Glomerular visceral epithelial cell (primary cell): Measurements from ENCODE around the gene MB21D2.
"Not testable (repeated sequence)": the region's sequence is repeated elsewhere in the genome, so short reads cannot be mapped to it uniquely, and the experiment has no call there.

Source experiments
- DNase-seq: peaks from one replicate; pipeline ENCODE4 v3.0.0-alpha.2; 2016; ENCODE audit errors: extremely low spot score

The MB21D2 gene

GRCh38 chr3:192917404-192918274 is at the start of gene MB21D2:
TSS of gene MB21D2 (minus strand) at chr3:192917856. CDS start at chr3:192917840, 16 bp downstream.
- DNase-seq: peak; percentile 91

GRCh38 chr3:192964959-192965719 is 47.5 kb upstream of the MB21D2 start:
- not testable (repeated sequence) for DNase-seq

- DNase-seq: no peak
Measured at GRCh38 chr3:192959773-192960172, 42.1 kb upstream of the MB21D2 start.

- no peak for DNase-seq
Measured at GRCh38 chr3:192958219-192958872, 40.7 kb upstream of the MB21D2 start.

- peak; percentile 50 for DNase-seq
Measured at GRCh38 chr3:192957441-192958021, 39.9 kb upstream of the MB21D2 start.

GRCh38 chr3:192953926-192954325 is 36.3 kb upstream of the MB21D2 start:
- no peak for DNase-seq

- no peak for DNase-seq
Measured at GRCh38 chr3:192947421-192947820, 29.8 kb upstream of the MB21D2 start.

GRCh38 chr3:192943393-192943792 is 25.7 kb upstream of the MB21D2 start:
- no peak for DNase-seq

- no peak for DNase-seq
Measured at GRCh38 chr3:192942625-192943024, 25.0 kb upstream of the MB21D2 start.

- no peak for DNase-seq
Measured at GRCh38 chr3:192940129-192940528, 22.5 kb upstream of the MB21D2 start.

- no peak for DNase-seq
Measured at GRCh38 chr3:192935441-192935840, 17.8 kb upstream of the MB21D2 start.

- DNase-seq: no peak
Measured at GRCh38 chr3:192933779-192934460, 16.3 kb upstream of the MB21D2 start.

GRCh38 chr3:192933259-192933658 is 15.6 kb upstream of the MB21D2 start:
- no peak for DNase-seq

- DNase-seq: no peak
Measured at GRCh38 chr3:192931825-192932224, 14.2 kb upstream of the MB21D2 start.

GRCh38 chr3:192930577-192930976 is 12.9 kb upstream of the MB21D2 start:
- DNase-seq: peak; percentile 24

GRCh38 chr3:192929755-192930547 is 12.3 kb upstream of the MB21D2 start:
- DNase-seq: no peak

- DNase-seq: no peak
Measured at GRCh38 chr3:192929146-192929545, 11.5 kb upstream of the MB21D2 start.

GRCh38 chr3:192928720-192929119 is 11.1 kb upstream of the MB21D2 start:
- no peak for DNase-seq

- DNase-seq: no peak
Measured at GRCh38 chr3:192928016-192928415, 10.4 kb upstream of the MB21D2 start.

- no peak for DNase-seq
Measured at GRCh38 chr3:192927016-192927415, 9.4 kb upstream of the MB21D2 start.

GRCh38 chr3:192923731-192924130 is 6.1 kb upstream of the MB21D2 start:
- no peak for DNase-seq
